ENCODE measurements around the gene NFIA. TPM values are rescaled to one million over a fixed set of nuclear protein-coding genes. Genes with fewer than 3 reads are reported as not detected.

Gene NFIA
- total and polyA plus RNA-seq, 7 donors, result 4.0 to 42.7 (median 30.6) TPM

DNA sequence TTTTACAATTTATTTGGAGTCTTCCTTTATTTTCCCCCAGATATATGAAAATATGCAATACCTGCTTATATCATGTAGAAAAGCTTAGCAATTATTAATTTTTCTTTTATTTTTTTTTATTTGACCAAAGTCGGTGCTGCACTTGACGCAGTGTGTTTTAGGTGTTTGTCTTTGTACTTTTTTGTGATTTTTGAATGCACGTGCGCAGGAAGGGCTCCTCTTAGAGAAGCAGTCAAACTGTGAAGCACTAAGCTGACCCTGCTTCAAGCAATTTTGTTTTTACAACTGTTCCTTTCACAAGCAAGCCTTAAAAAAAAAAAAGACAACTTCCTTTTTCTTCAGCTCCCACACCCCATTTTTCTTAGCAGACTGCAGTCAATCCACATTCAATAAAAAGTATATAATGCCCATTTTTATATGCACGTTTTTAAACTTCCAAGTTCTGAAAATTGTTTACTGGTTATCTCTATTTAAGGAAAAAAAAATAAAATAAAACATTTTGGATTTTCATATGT, 375.2 kb downstream of the NFIA start:
- ATAC-seq, result no peak
- no peak for DNase-seq
- Histone ChIP-seq H3K36me3 (ENCODE audit: insufficient read depth in 1 of 2, low read depth in 1 of 2) (peaks cover 0 to 14% of the 10 kb centered on the region in 2 donors), H3K4me3 (no peak overlapping the region), H3K27ac (no peak overlapping the region), H3K4me1 (peaks cover 17% of the 10 kb centered on the region), H3K27me3 (ENCODE audit: insufficient read depth in 3 of 3, low read length in 2 of 3) (no peaks in the 10 kb centered on the region), H3K9me3 (no peaks in the 10 kb centered on the region)
- intact Hi-C loops (cut with DNase I), result loop anchor here (10.0 kb wide), 3 partner anchors 387 to 603 kb away; no protein-coding TSS in a partner anchor
- no peak for TF ChIP-seq CTCF (IDR thresholded peaks at IDR 0.05)
- 82 to 90% (median 83%) methylated on average over 5 of the region's 5 CpGs for WGBS, 3 donors

DNA sequence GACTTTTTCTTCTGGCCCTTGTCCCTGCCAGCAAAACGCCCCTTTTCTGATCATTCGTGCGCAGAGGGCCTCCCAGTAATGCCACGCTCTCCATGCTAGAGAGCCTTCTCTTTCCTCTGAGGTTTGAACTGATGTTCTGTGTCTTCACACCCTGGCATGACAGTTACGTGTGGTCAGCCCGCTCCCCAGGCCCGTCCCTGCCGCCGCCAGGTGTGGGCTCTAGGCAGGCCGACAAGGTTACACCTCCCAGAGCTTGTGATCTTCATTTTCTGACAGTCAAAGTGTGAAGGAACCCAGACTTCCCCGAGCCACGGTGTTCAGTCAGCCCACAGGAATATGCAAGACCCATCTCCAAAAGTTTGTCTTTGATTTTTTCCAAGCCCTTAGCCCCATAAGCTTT, 377.0 kb downstream of the NFIA start:
- H3K4me3 ChIP-seq, result no peak overlapping the region
- DNase-seq (no peak), ATAC-seq (no peak)
- H3K9me3 ChIP-seq, result no peaks in the 10 kb centered on the region
- intact Hi-C loops (cut with DNase I), result loop anchor here (10.0 kb wide), 3 partner anchors 385 to 605 kb away; no protein-coding TSS in a partner anchor
- no peak overlapping the region for H3K27ac ChIP-seq
- no peak for TF ChIP-seq CTCF (IDR thresholded peaks at IDR 0.05)
- WGBS, 3 donors, result 79 to 82% (median 80%) methylated on average over 12 of the region's 12 CpGs
- peaks cover 0 to 14% of the 10 kb centered on the region in 2 donors for H3K36me3 ChIP-seq (ENCODE audit: insufficient read depth in 1 of 2, low read depth in 1 of 2)
- H3K27me3 ChIP-seq (ENCODE audit: insufficient read depth in 3 of 3, low read length in 2 of 3), result no peaks in the 10 kb centered on the region
- no peaks in the 10 kb centered on the region for H3K4me1 ChIP-seq

DNA sequence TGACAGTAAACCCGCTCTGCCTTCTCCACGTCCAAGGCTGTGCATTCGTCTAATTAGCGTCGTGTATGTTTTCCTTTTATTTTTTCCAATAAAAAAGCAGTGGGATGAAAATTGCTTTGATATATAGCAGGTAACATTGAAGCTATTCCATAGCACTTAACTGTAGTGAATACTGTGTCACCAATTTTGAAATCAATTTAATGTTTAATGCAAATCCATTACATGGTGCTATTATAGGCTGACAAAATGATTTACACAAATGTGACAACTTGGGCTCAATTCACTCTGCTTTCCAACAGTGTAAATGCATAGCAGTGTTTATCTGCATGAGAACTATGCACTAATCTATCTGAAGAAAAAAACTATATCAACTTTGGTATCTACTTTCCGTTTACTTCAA, 377.8 kb downstream of the NFIA start:
- TF ChIP-seq CTCF (IDR thresholded peaks at IDR 0.05), result no peak
- Histone ChIP-seq H3K4me3 (no peak overlapping the region), H3K27ac (no peak overlapping the region), H3K9me3 (no peaks in the 10 kb centered on the region), H3K36me3 (ENCODE audit: insufficient read depth in 1 of 2, low read depth in 1 of 2) (peaks cover 0 to 12% of the 10 kb centered on the region in 2 donors), H3K4me1 (no peaks in the 10 kb centered on the region), H3K27me3 (ENCODE audit: insufficient read depth in 3 of 3, low read length in 2 of 3) (no peaks in the 10 kb centered on the region)
- 87 to 91% (median 90%) methylated on average over 6 of the region's 6 CpGs for WGBS, 3 donors
- DNase-seq (no peak), ATAC-seq (no peak)
- intact Hi-C loops (cut with DNase I), result no loop called here

DNA sequence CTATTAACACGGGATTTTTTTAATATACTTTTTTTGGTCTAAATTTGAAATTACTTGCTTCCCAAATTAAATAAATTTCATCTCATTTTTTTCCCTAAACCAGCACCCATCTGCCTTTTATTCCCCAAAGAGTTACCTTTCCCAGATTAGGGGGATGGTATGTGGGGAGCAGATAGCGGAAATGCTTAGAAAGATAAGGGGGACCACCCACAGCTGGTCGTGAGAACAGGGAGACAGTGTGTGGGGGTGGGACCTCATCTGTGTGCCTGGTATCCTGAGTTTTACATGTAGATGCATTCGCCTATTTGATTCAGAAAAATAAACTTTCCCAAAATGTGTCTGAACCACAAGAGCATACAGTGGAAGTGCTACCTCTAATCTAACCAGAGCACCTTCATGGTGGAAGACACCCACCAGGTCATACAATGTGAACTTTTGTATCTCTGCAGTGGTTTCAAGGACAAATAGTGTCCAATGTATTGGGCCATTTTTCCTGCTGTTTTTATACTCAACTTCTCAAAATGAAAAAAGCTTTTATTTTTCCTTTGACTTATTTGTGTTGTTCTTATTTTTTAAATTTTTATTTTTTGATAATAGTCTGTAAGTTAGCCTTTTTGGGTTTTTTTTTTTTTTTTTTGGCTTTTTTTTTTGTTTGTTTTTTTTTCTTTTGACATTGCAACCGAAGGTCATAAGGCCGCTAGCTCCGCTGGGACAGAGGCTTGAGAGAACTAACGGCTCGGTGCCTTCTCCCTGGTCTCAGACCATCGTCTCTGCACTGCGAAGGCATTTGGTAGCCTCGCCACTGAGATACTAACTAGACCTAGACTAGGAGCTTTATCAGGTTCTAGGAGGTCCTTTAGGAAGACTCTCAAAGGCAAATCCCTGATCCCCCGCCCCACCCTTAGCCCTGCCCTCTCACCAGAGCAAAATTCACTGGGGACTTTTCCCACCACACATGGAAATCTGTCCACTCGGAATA, 379.3 kb downstream of the NFIA start:
- no peak for TF ChIP-seq CTCF (IDR thresholded peaks at IDR 0.05)
- Histone ChIP-seq H3K9me3 (no peaks in the 10 kb centered on the region), H3K27ac (no peak overlapping the region), H3K36me3 (ENCODE audit: insufficient read depth in 1 of 2, low read depth in 1 of 2) (no peaks in the 10 kb centered on the region), H3K4me3 (no peak overlapping the region), H3K27me3 (ENCODE audit: insufficient read depth in 3 of 3, low read length in 2 of 3) (no peaks in the 10 kb centered on the region), H3K4me1 (no peaks in the 10 kb centered on the region)
- no peak for DNase-seq
- WGBS, 3 donors, result 80 to 84% (median 82%) methylated on average over 14 of the region's 14 CpGs
- ATAC-seq, result no peak
- intact Hi-C loops (cut with DNase I), result no loop called here

All from psoas muscle (tissue), 8 donors.